Astrocyte of the cerebellum (primary cell): ENCODE results near the gene TSKU.
"Not testable (repeated sequence)": the region's sequence is repeated elsewhere in the genome, so short reads cannot be mapped to it uniquely, and the experiment has no call there.

Experiments used
- DNase-seq: peaks from one replicate; pipeline ENCODE4 v3.0.0-alpha.2; 2011; ENCODE audit warnings: low read depth
- H3K4me3 ChIP-seq: 2 replicates; pipeline ENCODE4 v1.5.1; 2011; ENCODE audit warnings: mild to moderate bottlenecking, low read depth, low read length, moderate library complexity
- CTCF ChIP-seq: IDR thresholded peaks from 2 replicates; pipeline ENCODE4 v1.5.1; 2012; ENCODE audit warnings: low read length, low read depth, moderate library complexity, mild to moderate bottlenecking; ENCODE audit errors: missing control alignments
- in situ Hi-C: cut with HindIII; loops from 2 replicates; pipeline ENCODE4 v1.10.0; 2017; ENCODE audit warnings: low sequenced_read_pairs

The TSKU gene

GRCh38 chr11:76783294-76783895, at the start of gene TSKU:
Gene TSKU (plus strand): TSS chr11:76783356. CDS start chr11:76795617, 12,261 bp downstream.
- H3K4me3 ChIP-seq = peak within 1 kb of the TSS; percentile 72
- in situ Hi-C loops = no loop called here
- TF ChIP-seq CTCF = no peak
- no peak for DNase-seq

- peak; percentile 59 for DNase-seq
- peak; percentile 48 for TF ChIP-seq CTCF
- in situ Hi-C loops = loop anchor here (5.0 kb wide), 1 partner anchor 63 kb away; no protein-coding TSS in a partner anchor
- not testable (repeated sequence) for H3K4me3 ChIP-seq
Measured at GRCh38 chr11:76733906-76734305, 49.2 kb upstream of the TSKU start.

GRCh38 chr11:76734456-76735420, 48.4 kb upstream of the TSKU start:
- TF ChIP-seq CTCF = no peak
- in situ Hi-C loops = loop anchor here (5.0 kb wide), 1 partner anchor 63 kb away; no protein-coding TSS in a partner anchor
- H3K4me3 ChIP-seq = no peak overlapping the region
- no peak for DNase-seq

- in situ Hi-C loops = no loop called here
- no peak overlapping the region for H3K4me3 ChIP-seq
- DNase-seq = no peak
- no peak for TF ChIP-seq CTCF
Measured at GRCh38 chr11:76735841-76736240, 47.3 kb upstream of the TSKU start.

GRCh38 chr11:76736266-76736665, 46.9 kb upstream of the TSKU start:
- no peak for DNase-seq
- TF ChIP-seq CTCF = no peak
- in situ Hi-C loops = no loop called here
- no peak overlapping the region for H3K4me3 ChIP-seq

GRCh38 chr11:76736773-76737495, 46.2 kb upstream of the TSKU start:
- in situ Hi-C loops = no loop called here
- DNase-seq = no peak
- H3K4me3 ChIP-seq = no peak overlapping the region
- TF ChIP-seq CTCF = no peak
